Effector memory CD4-positive, alpha-beta T cell (primary cell): Measurements from ENCODE around the gene KCNG1.

Source experiments
- DNase-seq, 3 donors: peaks; one replicate each; pipeline ENCODE4 v3.0.0-alpha.2; 2020
- H3K27ac ChIP-seq: 2 replicates; pipeline ENCODE4 v1.7.0; 2013; ENCODE audit warnings: mild to moderate bottlenecking, low read length, moderate library complexity; ENCODE audit not compliant: insufficient read depth, poor library complexity, severe bottlenecking
- H3K27me3 ChIP-seq: replicated peaks from 2 replicates; pipeline ENCODE4 v1.7.0; 2013; ENCODE audit warnings: mild to moderate bottlenecking, low read length; ENCODE audit not compliant: insufficient read depth, control insufficient read depth, poor library complexity, severe bottlenecking
- H3K36me3 ChIP-seq: 2 replicates; pipeline ENCODE4 v1.7.0; 2013; ENCODE audit warnings: mild to moderate bottlenecking, low read length, moderate library complexity; ENCODE audit not compliant: control insufficient read depth, insufficient read depth
- H3K4me1 ChIP-seq: 2 replicates; pipeline ENCODE4 v1.7.0; 2013; ENCODE audit warnings: low read length, mild to moderate bottlenecking; ENCODE audit not compliant: control insufficient read depth, insufficient read depth, poor library complexity, severe bottlenecking
- H3K4me3 ChIP-seq: 2 replicates; pipeline ENCODE4 v1.7.0; 2013; ENCODE audit warnings: low read length, low read depth, mild to moderate bottlenecking; ENCODE audit not compliant: insufficient read depth, poor library complexity, severe bottlenecking
- H3K9me3 ChIP-seq: 2 replicates; pipeline ENCODE4 v1.7.0; 2013; ENCODE audit warnings: mild to moderate bottlenecking, low read length, moderate library complexity; ENCODE audit not compliant: control insufficient read depth

The KCNG1 gene

DNA sequence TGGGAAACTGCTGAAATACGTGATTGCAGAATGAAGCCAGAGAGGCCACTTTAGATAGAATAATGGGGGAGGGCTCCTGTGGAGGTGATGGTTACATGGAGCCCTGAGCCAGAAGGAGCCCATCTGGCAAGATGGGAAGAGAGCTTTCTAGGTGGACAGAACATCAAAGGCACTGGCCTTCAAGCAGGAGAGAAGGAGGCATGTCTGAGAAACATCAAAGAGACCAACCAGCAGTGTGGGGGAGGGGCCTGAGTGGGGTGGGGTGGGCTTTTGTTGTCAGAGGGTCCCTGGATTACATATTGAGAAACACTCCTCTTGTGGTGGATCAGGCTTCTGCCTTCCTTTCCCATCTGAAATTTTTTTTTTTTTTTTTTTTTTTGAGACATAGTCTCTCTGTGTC lies 1.9 kb upstream of the KCNG1 start:
- H3K27me3 ChIP-seq, result peaks cover 11% of the 10 kb centered on the region
- no peak for DNase-seq
- no peak overlapping the region for H3K27ac ChIP-seq
- no peaks in the 10 kb centered on the region for H3K9me3 ChIP-seq
- no peaks in the 10 kb centered on the region for H3K36me3 ChIP-seq
- H3K4me3 ChIP-seq, result no peak overlapping the region
- H3K4me1 ChIP-seq, result peaks cover 10% of the 10 kb centered on the region

DNA sequence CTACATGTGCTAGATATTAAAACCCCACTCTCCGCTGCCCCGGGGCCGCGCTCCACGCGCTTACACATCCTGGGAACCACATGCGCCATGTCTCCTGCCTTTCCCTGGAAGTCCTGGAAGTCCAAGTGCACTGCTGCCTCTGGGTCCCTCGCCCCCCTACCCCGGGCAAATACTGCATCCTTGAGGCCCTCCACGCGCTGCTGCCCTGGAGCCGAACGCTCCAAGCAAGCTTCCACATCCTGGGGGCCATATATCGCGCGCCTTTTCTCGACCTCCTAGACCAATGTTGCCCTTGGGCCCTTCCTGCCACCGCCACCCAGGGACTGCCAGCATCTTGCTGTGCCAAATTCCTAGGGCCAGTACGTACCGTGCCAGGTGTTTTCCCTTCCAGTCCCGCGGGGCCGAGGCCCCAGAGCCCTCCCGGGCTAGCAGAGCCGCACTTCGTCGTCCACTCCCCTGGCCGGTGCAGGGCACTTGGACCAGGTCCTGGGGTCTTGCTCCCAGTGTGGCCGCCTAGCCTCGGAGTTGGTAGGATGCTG lies 779 bp upstream of the KCNG1 start:
- Histone ChIP-seq H3K27me3 (peaks cover 11% of the 10 kb centered on the region), H3K4me1 (peaks cover 10% of the 10 kb centered on the region), H3K27ac (no peak overlapping the region), H3K9me3 (no peaks in the 10 kb centered on the region), H3K36me3 (no peaks in the 10 kb centered on the region), H3K4me3 (no peak overlapping the region)
- DNase-seq, result no peak

DNA sequence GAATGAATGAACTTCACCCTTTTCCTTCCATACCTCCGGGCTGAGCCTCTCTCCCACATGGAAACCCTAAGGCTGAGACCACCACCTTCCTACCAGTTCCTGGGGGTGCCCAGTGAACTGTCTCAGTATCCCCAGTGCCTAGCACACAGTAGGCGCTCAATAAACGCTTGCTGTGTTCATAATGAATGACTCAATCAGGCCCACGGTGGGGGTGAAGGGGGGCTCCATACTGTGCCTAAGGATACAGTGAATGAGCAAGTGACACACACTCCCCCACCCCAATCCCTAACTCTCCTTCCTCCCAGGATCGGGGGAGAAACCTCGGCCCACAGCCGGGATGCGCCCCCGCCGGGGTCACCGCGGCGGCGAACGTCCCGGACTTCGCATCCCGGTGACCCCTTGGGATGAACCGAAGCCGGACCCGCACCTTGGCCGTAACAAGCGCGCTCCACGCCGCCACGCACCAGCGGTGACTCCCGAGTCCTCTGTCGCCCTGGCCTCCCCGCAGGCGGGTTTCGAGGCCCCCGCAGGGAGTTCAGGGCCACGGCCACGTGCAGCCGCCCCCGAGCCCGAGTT lies 592 bp downstream of the KCNG1 start:
- H3K27ac ChIP-seq, result no peak overlapping the region
- DNase-seq, result no peak
- peaks cover 11% of the 10 kb centered on the region for H3K27me3 ChIP-seq
- peaks cover 10% of the 10 kb centered on the region for H3K4me1 ChIP-seq
- no peaks in the 10 kb centered on the region for H3K9me3 ChIP-seq
- no peak overlapping the region for H3K4me3 ChIP-seq
- no peaks in the 10 kb centered on the region for H3K36me3 ChIP-seq

DNA sequence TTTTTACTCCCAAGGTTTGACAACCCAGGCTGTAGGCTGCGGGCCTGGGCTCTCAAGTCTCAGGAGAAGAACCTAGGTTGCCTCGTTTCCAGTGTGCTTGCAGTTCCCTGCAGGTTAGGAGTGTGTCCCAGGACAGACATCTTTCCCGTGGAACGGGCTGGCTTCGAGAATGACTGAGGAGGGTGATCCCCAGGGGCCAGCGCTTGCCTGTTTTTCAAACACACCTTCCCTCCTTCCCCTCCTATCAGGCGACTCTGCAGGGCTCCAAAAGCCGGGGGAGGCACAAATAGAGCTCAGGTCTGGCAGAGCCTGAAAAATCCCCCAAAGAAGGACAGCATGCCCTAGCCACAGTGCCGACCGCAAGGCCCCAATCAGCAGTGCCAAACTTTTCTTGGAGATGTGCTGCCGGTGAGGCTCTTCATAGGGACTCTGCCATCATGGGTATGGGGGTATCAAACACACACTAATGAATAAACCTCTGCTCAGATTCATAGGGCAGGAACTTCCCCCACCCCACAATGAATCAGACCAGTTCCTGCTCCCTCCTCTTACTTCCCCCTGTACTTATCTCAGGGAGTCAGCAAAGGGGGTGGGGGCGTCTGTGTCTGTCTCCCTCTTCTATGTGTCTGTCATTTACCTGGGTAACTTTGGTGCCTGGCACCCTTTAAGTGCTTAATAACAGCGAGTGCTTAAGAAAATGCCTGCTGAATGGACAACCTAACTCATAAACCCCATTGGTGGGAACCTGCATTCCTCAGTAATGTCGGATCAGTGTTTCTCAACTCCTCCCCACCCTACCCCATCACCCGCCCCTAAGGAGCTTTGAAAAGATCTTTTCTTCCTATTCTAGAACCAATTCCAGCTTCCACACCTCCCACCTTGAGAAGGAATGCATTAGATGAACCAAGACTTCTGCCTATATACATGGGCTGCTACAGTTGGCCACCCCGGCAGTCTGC lies 1.6 kb downstream of the KCNG1 start:
- Histone ChIP-seq H3K4me3 (no peak overlapping the region), H3K4me1 (peaks cover 10% of the 10 kb centered on the region), H3K9me3 (no peaks in the 10 kb centered on the region), H3K27ac (no peak overlapping the region), H3K36me3 (no peaks in the 10 kb centered on the region), H3K27me3 (peaks cover 11% of the 10 kb centered on the region)
- no peak for DNase-seq

DNA sequence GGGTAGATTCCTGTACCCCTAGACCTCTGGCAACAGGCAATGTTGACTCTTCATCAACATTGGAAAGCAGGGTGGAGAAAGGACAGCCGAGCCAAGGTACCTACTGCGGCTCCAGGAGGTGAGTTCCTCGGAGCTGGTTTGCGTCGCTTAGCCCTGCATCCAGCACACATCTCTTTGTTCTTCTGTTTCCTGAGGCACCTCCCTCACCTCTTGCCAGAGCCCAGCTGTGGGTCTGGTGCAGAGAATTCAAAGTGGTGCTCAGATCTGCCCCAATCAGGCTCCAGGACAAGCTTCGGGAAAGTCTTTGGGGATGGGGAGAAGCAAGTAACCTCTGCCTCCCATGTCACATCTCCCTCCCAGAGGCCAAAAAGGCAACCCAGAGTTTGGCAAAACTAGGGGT lies 2.2 kb downstream of the KCNG1 start:
- Histone ChIP-seq H3K36me3 (no peaks in the 10 kb centered on the region), H3K27me3 (peaks cover 11% of the 10 kb centered on the region), H3K27ac (no peak overlapping the region), H3K4me1 (peaks cover 10% of the 10 kb centered on the region), H3K4me3 (no peak overlapping the region), H3K9me3 (no peaks in the 10 kb centered on the region)
- DNase-seq, result no peak

GRCh38 chr20:51019656-51020592 lies 3.0 kb downstream of the KCNG1 start:
- Histone ChIP-seq H3K27me3 (peaks cover 11% of the 10 kb centered on the region), H3K36me3 (no peaks in the 10 kb centered on the region), H3K9me3 (no peaks in the 10 kb centered on the region), H3K4me3 (no peak overlapping the region), H3K4me1 (peaks cover 10% of the 10 kb centered on the region), H3K27ac (no peak overlapping the region)
- DNase-seq, result no peak

DNA sequence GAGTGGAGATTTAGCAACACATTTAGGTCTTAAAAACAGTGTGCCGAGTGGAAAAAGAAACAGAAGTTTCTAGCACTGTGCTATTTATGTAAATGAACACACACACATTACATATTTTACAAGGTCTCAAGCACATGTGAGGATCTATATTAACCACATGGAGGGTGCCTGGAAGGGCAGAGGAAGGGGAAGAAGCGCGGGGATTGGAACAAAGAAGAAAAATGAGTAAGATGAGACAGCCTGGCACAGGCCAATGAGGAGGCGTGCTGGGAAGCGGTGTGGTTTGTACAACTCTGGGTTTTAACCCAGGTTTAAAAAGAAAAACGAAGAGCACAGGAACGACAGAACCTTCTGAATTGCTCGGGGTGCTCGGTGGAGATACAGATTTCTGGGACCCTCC lies 5.7 kb downstream of the KCNG1 start:
- H3K27me3 ChIP-seq, result peaks cover 3% of the 10 kb centered on the region
- H3K4me1 ChIP-seq, result peaks cover under 1% of the 10 kb centered on the region
- no peaks in the 10 kb centered on the region for H3K9me3 ChIP-seq
- H3K4me3 ChIP-seq, result no peak overlapping the region
- H3K36me3 ChIP-seq, result no peaks in the 10 kb centered on the region
- no peak overlapping the region for H3K27ac ChIP-seq
- no peak for DNase-seq

DNA sequence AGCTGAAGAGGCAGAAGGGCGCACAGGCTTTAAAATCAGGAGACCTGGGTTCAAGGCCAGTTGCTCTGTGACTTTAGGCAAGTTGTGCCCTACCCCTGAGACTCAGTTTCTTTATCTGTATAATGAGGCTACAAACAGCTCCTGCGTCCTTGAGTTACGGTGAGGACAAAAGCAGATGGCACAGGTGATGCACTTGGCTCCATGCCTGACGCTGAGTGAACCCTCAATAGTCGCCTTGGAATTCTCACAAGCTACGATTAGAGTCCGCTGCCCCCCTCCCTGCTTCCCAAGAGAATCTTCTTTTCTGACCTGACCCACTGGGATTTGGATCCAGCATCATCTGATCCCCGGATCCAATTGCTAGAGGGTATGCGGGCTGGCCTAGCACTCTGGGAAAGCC lies 6.4 kb downstream of the KCNG1 start:
- no peaks in the 10 kb centered on the region for H3K9me3 ChIP-seq
- no peak for DNase-seq

DNA sequence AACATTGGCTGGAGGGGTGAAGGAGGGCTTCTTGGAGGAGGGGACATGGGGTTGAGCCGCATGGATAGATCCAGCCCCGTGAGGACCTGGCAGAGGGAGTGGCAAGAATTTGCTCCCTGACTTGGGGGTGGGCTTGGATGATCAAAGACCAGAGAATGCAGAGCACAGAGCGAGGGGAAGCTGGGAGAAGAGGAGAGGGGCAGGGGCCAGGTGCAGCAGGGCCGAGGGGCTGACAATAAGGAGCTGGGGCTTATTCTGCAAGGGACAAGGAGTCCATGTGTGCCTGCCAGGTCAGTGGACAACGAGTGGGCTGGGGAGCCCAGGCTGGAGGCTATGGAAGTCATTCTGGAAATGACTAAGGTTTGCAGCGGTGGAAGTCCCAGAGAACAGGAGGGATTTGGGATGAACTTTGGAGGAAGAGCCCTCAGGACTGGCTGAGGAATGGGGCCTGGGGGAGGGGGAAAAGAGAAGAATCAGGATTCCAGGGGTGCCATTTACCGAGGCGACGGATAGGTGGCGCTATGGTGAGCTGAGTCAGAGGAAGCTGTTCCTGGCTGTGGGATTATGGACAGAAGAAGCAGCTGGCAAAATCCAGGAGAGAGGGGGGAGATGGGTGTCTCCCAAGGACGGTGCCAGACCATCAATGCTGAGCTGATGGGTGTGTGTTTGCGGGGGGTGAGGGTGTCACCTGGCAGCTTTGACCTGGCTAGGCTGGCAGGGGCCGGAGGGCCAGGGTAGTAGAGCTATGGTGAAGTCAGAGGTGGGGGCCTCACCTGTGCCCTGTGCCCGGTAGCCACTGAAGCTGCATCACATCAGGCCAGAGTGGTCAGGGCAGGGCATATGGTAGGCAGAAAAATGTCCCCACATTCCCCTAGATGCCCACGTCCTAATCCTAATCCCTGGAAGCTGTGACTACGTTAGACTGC lies 7.8 kb downstream of the KCNG1 start:
- no peak overlapping the region for H3K27ac ChIP-seq
- H3K4me3 ChIP-seq, result no peak overlapping the region
- DNase-seq, result no peak
- H3K36me3 ChIP-seq, result no peaks in the 10 kb centered on the region
- H3K4me1 ChIP-seq, result no peaks in the 10 kb centered on the region
- no peaks in the 10 kb centered on the region for H3K9me3 ChIP-seq
- H3K27me3 ChIP-seq, result no peaks in the 10 kb centered on the region

More for the DNA sequence above, 6.4 kb downstream of the KCNG1 start:
- no peak overlapping the region for H3K27ac ChIP-seq
- H3K4me1 ChIP-seq, result no peaks in the 10 kb centered on the region
- H3K4me3 ChIP-seq, result no peak overlapping the region
- peaks cover 2% of the 10 kb centered on the region for H3K27me3 ChIP-seq
- no peaks in the 10 kb centered on the region for H3K36me3 ChIP-seq
